ENCODE results near the gene SLF1.

SLF1 gene

DNA sequence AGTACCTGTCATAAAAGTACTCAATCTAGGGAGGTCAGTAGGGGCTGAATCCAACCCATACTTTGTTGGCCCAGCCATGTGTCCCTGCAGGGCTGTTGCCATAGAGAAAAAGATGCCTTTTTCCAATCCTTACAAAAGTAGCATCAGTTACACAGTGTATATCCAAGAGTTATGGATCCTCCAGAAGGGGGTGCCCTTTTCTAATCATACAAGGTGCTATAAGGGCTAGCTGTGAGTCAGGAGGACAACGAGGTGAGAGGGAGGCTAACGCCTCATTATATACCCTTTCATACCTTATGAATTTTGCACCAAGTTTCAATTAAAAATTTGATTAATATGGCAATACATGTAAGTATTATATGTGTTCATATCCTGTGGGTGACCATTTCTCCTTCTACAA lies 4.9 kb upstream of the SLF1 start:
- Histone ChIP-seq H3K36me3 (peaks cover under 1% of the 10 kb centered on the region), H3K27ac (no peak overlapping the region), H3K27me3 (ENCODE audit: insufficient read depth, low read depth, severe bottlenecking) (no peaks in the 10 kb centered on the region), H3K4me3 (ENCODE audit: low read depth, low read length) (no peak overlapping the region), H3K9me3 (ENCODE audit: severe bottlenecking) (no peaks in the 10 kb centered on the region)
- no peak for DNase-seq
- TF ChIP-seq, protein P1, sequence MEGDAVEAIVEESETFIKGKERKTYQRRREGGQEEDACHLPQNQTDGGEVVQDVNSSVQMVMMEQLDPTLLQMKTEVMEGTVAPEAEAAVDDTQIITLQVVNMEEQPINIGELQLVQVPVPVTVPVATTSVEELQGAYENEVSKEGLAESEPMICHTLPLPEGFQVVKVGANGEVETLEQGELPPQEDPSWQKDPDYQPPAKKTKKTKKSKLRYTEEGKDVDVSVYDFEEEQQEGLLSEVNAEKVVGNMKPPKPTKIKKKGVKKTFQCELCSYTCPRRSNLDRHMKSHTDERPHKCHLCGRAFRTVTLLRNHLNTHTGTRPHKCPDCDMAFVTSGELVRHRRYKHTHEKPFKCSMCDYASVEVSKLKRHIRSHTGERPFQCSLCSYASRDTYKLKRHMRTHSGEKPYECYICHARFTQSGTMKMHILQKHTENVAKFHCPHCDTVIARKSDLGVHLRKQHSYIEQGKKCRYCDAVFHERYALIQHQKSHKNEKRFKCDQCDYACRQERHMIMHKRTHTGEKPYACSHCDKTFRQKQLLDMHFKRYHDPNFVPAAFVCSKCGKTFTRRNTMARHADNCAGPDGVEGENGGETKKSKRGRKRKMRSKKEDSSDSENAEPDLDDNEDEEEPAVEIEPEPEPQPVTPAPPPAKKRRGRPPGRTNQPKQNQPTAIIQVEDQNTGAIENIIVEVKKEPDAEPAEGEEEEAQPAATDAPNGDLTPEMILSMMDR (IDR thresholded peaks at IDR 0.05; ENCODE audit: low read depth, low read length) = peak; percentile 20

DNA sequence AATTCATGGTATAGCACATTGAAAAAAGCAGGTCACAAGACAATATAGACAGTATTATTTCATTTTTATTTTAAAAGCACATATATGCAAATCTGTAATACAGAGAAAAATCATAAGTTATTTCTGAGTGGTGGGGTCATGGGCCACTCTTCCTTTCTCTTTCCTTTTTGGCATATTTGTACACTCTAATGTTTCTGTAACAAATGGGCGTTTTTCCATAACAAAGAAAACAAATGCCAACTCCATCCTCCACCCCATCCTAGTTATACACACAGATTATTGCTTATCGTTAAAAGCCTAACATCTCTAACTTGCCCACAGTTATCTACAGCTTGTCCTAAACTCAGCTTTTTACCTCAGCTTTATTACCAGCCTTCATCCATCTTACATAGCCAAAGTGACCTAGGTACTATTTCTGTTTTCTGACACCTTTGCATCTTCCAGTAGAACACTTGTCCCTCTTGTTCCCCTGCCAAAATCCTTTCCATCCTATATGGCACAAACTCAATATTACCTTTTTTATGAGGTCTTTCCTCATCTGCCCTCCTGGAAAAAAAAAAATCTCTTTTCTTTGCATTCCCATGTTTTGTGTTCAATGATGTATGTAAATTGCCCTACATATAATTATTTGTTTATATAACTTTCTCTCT lies 4.2 kb upstream of the SLF1 start:
- TF ChIP-seq, protein P1 (IDR thresholded peaks at IDR 0.05; ENCODE audit: low read depth, low read length) = no peak
- no peaks in the 10 kb centered on the region for H3K27me3 ChIP-seq (ENCODE audit: insufficient read depth, low read depth, severe bottlenecking)
- H3K4me3 ChIP-seq (ENCODE audit: low read depth, low read length) = no peak overlapping the region
- DNase-seq = no peak
- H3K27ac ChIP-seq = no peak overlapping the region
- H3K36me3 ChIP-seq = peaks cover 4% of the 10 kb centered on the region
- H3K9me3 ChIP-seq (ENCODE audit: severe bottlenecking) = no peaks in the 10 kb centered on the region

DNA sequence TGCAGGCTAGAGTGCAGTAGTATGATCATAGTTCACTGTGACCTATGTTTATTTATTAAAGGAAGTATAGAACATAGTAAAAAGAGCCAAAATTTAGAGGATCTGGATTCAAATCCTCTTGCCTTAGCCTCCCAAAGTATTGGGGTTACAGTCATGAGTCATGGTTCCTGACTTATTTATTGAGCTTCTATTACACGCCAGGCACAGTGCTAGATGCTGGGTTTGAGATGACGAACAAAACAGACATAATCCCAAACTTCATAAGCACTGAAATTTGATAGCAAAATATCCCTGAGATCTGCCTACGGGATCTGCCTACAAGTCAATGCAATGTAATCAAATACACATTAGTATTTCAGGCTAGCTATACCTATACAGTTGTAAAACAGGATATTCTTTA lies 2.6 kb upstream of the SLF1 start:
- TF ChIP-seq, protein P1 (IDR thresholded peaks at IDR 0.05; ENCODE audit: low read depth, low read length) = no peak
- Histone ChIP-seq H3K27ac (no peak overlapping the region; the same call in 1 of the 2 replicates), H3K36me3 (peaks cover 4% of the 10 kb centered on the region), H3K9me3 (ENCODE audit: severe bottlenecking) (no peaks in the 10 kb centered on the region), H3K27me3 (ENCODE audit: insufficient read depth, low read depth, severe bottlenecking) (no peaks in the 10 kb centered on the region), H3K4me3 (ENCODE audit: low read depth, low read length) (no peak overlapping the region)
- no peak for DNase-seq

DNA sequence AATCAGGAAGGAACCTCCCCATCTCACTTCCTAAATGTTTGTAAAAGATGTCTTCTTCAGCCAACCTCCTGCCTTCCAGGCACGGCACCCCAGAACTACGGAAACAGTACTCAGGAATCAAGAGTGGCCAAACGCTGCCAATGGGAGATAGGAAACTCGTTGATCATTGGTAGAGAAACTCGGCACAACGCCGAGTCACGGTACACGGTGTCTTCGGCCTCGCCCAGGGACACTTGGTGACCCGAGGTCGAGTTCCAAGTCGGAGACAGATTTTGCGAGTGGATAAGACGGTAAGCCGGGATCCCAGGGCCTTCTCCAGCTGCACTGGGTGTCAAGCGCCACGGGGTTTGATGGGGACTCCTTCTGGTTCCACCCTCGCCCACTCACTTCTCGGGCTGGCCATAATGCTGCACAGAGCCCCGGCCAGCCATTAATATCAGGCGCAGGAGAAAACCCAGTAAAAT lies 408 bp upstream of the SLF1 start:
- TF ChIP-seq, protein P1 (IDR thresholded peaks at IDR 0.05; ENCODE audit: low read depth, low read length) = no peak
- Histone ChIP-seq H3K9me3 (ENCODE audit: severe bottlenecking) (no peaks in the 10 kb centered on the region), H3K27me3 (ENCODE audit: insufficient read depth, low read depth, severe bottlenecking) (no peaks in the 10 kb centered on the region), H3K27ac (peak overlapping the region; percentile 90), H3K4me3 (ENCODE audit: low read depth, low read length) (peak overlapping the region; percentile 84), H3K36me3 (peaks cover 11% of the 10 kb centered on the region)
- DNase-seq = peak; percentile 57

DNA sequence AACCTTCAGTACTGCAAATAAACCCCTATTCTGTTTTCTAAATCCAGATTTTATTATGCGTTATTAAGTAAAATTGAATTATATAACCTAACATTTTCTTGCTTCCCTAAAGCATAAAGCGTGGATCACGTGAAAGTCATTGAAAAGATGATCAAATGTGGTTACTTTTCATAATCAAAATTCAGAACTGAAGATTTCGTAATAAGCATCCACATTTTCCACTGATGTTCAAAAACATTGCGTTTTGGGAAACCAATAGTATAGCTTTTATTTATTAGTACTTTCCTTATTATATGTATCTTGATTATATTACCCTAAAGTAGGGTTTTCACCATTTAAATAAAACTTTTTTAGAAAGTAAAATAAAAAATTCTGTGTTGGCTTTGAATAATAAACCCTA lies 1.8 kb downstream of the SLF1 start:
- Histone ChIP-seq H3K36me3 (peaks cover 11% of the 10 kb centered on the region), H3K9me3 (ENCODE audit: severe bottlenecking) (no peaks in the 10 kb centered on the region), H3K27ac (no peak overlapping the region), H3K4me3 (ENCODE audit: low read depth, low read length) (no peak overlapping the region), H3K27me3 (ENCODE audit: insufficient read depth, low read depth, severe bottlenecking) (no peaks in the 10 kb centered on the region)
- TF ChIP-seq, protein P1 (IDR thresholded peaks at IDR 0.05; ENCODE audit: low read depth, low read length) = no peak
- no peak for DNase-seq

DNA sequence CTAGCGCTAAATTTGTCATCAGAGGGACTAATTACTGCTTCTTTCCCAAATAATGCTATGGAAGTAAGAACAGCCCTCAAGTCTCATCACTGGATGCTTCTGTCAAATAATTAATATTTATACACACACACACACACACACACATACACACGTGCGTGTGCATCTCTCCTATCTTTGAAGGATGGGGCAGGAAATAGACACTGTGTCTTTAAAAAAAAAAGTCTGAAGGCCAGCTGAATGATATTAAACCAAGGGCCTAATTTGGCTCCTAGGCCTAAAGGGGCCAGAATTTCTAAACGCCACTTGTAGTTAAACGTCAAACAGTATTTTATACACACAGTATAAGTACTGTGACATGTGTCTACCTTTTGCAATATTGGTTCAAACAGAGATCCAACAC lies 3.3 kb downstream of the SLF1 start:
- Histone ChIP-seq H3K36me3 (peaks cover 11% of the 10 kb centered on the region), H3K27me3 (ENCODE audit: insufficient read depth, low read depth, severe bottlenecking) (no peaks in the 10 kb centered on the region), H3K27ac (no peak overlapping the region), H3K9me3 (ENCODE audit: severe bottlenecking) (no peaks in the 10 kb centered on the region), H3K4me3 (ENCODE audit: low read depth, low read length) (no peak overlapping the region)
- TF ChIP-seq, protein P1 (IDR thresholded peaks at IDR 0.05; ENCODE audit: low read depth, low read length) = no peak
- no peak for DNase-seq

Data from WERI-Rb-1 (cell line).